ENCODE data around the gene TUBB4B.

TUBB4B gene

GRCh38 chr9:137230705-137231371 lies 10.2 kb upstream of the TUBB4B start, which contains the start of gene SLC34A3:
Gene SLC34A3 (plus strand): TSS chr9:137230901. CDS start chr9:137231703, 802 bp downstream.
- DNase-seq (ENCODE audit: low read depth) = no peak
- H3K4me3 ChIP-seq (replicated peaks; ENCODE audit: low read depth, low read length) = no peak within 1 kb of the TSS
- TF ChIP-seq, protein P1, sequence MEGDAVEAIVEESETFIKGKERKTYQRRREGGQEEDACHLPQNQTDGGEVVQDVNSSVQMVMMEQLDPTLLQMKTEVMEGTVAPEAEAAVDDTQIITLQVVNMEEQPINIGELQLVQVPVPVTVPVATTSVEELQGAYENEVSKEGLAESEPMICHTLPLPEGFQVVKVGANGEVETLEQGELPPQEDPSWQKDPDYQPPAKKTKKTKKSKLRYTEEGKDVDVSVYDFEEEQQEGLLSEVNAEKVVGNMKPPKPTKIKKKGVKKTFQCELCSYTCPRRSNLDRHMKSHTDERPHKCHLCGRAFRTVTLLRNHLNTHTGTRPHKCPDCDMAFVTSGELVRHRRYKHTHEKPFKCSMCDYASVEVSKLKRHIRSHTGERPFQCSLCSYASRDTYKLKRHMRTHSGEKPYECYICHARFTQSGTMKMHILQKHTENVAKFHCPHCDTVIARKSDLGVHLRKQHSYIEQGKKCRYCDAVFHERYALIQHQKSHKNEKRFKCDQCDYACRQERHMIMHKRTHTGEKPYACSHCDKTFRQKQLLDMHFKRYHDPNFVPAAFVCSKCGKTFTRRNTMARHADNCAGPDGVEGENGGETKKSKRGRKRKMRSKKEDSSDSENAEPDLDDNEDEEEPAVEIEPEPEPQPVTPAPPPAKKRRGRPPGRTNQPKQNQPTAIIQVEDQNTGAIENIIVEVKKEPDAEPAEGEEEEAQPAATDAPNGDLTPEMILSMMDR (IDR thresholded peaks at IDR 0.05; ENCODE audit: low read length, missing control alignments) = no peak

- TF ChIP-seq, protein P1 (IDR thresholded peaks at IDR 0.05; ENCODE audit: low read length, missing control alignments) = no peak
- no peak overlapping the region for H3K4me3 ChIP-seq (replicated peaks; ENCODE audit: low read depth, low read length)
- no peak for DNase-seq (ENCODE audit: low read depth)
Measured at GRCh38 chr9:137231372-137232039, 9.6 kb upstream of the TUBB4B start.

DNA sequence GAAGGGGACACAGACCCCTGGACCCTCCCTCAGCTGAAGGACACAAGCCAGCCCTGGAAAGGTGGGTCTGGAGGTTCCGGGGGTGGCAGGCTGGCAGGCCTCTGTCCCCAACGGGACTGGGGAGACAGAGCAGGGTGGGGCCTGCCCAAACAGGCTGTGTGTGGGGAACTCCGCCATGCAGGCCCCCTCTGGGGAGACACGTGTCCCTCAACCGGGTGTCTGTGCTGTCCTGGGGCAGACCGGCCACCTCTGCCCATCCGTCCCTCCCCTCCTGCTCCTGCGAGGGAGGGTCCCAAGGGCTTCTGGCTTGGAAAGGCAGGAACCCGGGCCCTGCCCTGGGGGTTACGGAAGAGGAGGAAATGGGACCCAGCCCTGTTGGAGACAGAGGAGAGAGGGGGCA lies 9.0 kb upstream of the TUBB4B start:
- no peak overlapping the region for H3K4me3 ChIP-seq (replicated peaks; ENCODE audit: low read depth, low read length)
- no peak for DNase-seq (ENCODE audit: low read depth)
- TF ChIP-seq, protein P1 (IDR thresholded peaks at IDR 0.05; ENCODE audit: low read length, missing control alignments) = no peak

DNA sequence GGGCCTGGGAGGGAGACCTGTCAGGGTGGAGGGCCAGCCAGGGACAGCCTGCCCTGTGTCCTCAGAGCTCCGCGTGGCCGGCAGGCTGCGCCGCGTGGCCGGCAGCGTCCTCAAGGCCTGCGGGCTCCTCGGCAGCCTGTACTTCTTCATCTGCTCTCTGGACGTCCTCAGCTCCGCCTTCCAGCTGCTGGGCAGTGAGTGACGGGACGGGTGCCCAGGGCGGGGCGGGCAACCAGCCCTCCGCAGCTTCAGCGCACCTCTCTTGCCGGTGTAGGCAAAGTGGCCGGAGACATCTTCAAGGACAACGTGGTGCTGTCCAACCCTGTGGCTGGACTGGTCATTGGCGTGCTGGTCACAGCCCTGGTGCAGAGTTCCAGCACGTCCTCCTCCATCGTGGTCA lies 8.6 kb upstream of the TUBB4B start:
- TF ChIP-seq, protein P1 (IDR thresholded peaks at IDR 0.05; ENCODE audit: low read length, missing control alignments) = no peak
- no peak overlapping the region for H3K4me3 ChIP-seq (replicated peaks; ENCODE audit: low read depth, low read length)
- no peak for DNase-seq (ENCODE audit: low read depth)

GRCh38 chr9:137233143-137233980 lies 7.7 kb upstream of the TUBB4B start:
- no peak for DNase-seq (ENCODE audit: low read depth)
- TF ChIP-seq, protein P1 (IDR thresholded peaks at IDR 0.05; ENCODE audit: low read length, missing control alignments) = no peak
- no peak overlapping the region for H3K4me3 ChIP-seq (replicated peaks; ENCODE audit: low read depth, low read length)

- H3K4me3 ChIP-seq (replicated peaks; ENCODE audit: low read depth, low read length) = no peak overlapping the region
- TF ChIP-seq, protein P1 (IDR thresholded peaks at IDR 0.05; ENCODE audit: low read length, missing control alignments) = no peak
- no peak for DNase-seq (ENCODE audit: low read depth)
Measured at GRCh38 chr9:137234055-137234697, 6.9 kb upstream of the TUBB4B start.

Data from fibroblast of pulmonary artery (primary cell).